ENCODE results near the gene HMGXB3.
"Not testable (repeated sequence)": the region's sequence is repeated elsewhere in the genome, so short reads cannot be mapped to it uniquely, and the experiment has no call there.

The HMGXB3 gene

DNA sequence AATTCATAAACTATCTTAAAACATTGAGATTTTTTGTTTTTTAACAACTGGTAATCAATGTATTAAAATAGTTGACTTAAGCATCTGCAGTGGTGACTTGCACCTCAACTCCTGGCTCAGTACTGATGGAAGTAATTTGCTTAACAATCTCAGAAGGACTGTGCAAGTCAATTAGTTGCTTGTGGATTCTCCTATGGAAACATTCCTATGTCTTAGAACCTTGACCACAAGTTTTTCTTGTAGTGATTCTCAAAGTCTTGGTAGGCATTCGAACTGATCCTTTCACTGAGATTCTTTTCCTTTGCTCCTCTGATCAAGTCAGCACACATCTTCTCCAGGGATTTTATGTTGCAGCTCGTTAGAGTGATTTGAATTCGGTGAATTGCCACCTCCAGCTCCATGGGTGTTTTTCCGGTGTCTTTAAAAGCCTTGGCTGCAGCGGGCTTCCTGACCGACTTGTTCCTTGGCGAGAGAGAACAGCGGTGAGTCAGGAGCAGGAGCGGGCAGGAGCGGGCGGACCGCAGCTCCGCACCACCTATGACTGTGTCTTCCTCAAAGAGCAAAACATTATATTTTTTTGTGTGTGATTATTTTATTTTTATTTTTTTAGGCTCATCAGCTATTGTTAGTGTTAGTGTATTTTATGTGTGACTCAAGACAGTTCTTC, 21.1 kb downstream of the HMGXB3 start:
- no peak for DNase-seq

DNA sequence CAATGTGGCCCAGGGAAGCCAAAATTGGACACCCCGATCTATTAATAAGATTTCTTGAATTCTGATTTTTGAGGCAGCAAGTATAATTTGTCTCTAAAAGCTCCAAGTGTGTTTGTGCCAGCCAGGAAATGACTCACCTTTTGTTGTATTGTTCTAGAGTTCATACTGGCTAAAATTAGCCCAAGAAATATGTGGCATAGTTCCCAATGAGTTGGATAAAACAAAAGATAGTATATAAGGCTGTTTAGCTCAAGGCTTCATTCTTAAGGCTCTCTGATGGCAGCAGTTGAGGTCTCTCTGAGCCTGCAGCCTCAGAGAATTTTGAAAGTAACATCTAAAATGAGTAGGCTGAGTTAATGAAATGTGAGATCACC, 21.6 kb downstream of the HMGXB3 start:
- no peak for DNase-seq

DNA sequence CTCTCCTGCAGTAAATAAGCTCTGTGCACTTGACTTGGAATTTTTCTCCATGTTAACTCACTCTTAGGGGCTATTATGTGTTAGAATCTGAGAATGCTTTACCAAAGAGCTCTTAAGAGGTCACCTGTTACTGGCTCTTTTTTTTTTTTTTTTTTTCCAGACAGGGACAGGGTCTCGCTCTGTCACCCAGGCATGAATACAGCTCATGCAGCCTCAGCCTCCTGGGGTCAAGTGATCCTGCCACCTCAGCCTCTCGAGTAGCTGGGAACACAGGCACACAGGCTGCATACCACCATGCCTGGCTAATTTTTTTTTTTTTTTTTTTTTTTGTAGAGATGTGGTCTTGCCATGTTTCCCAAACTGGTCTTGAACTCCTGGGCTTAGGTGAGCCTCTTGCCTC, 22.1 kb downstream of the HMGXB3 start:
- no peak for DNase-seq

DNA sequence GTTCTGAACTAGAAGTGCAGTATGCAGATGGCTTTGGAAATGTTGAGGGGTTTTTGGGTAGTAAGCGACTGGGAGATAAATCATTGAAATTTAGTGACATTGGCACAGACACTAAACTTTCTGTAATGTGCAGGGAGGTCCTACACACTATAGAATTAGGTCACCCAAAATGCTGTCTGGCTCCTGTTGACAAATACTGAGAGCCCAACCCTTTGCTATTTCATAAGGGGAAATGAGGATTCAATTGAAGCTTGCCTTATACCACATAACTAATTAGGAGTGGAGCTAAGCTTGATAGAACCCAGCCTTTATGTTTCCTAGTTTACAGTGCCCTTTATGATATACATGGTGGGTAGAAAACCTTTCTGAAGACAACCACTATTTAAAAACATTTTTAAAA, 22.6 kb downstream of the HMGXB3 start:
- peak; percentile 16 for DNase-seq

- DNase-seq, result peak; percentile 50
Observed at GRCh38 chr5:150024346-150024984, 23.9 kb downstream of the HMGXB3 start.

DNA sequence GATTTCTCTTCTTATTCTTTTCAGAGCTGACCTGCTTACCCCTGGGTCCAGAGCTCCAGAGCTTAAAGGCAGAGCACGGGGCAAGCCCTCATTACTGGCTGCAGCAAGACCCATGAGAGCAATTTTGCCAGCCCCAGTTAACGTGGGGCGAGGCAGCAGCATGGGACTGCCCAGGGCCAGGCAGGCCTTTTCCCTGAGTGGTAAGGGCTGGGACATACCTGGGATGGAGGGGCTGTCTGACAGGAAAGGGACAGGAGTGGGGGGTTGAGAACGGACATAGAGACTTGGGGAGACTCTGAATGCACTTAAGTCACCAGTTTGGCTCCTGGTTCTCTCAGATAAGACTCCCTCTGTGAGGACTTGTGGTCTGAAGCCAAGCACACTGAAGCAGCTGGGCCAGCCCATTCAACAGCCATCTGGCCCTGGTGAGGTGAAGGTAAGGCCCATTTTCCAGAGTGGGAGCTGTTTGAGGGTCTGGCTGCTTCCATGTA, 26.2 kb downstream of the HMGXB3 start:
- no peak for DNase-seq

DNA sequence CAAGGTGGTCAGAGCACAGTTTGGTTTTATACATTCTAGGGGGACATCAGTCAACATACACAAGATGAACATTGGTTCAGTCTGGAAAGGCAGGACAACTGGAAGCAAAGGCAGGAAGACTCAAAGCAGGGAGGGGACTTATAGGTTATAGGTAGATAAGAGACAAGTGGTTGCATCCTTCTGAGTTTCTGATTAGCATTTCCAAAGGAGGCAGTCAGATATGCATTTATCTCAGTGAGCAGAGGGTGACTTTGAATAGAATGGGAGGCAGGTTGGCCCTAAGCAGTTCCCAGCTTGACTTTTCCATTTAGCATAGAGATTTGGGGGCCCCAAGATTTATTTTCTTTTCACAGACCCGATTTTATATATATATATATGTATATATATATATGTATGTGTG, 27.5 kb downstream of the HMGXB3 start:
- DNase-seq, result not testable (repeated sequence)

DNA sequence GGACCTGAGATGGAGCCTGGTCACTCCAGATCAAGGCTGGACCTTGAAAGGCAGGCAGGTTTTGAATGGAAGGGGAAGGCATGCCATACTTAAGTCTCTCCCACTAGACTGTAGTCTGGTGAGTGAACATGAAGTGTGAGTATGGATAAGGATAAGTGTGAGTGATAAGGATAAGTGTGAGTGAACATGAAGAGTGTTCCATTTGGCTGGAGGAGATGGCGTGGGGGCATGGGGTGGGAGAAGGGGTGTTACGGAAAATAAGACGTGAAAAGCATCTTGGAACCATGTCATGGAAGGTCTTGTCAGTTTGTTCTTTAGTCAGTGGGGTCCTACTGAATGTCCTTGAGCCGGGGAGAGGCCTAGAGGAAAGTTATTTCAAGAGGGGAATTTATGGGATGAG, 32.8 kb downstream of the HMGXB3 start:
- DNase-seq, result no peak

DNA sequence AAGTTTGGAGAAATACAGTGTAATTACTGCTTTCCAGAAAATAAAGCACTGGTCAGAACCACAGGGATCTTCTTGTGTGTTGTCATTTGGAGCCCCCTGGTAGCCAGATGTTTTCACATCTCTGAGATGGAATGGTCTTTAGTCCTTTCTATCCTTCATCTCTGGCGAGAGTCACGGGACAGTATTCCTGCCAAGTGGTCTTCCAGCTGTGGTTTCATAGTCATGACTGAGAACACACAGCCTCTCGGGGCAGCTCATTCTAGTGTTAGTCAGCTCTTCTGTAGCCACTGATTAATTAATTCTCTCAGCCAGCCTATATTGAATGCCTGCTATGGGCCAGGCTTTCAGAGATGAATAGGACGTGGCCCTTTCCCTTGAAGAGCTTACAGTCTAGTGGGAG, 34.1 kb downstream of the HMGXB3 start:
- DNase-seq, result no peak

- DNase-seq, result peak; percentile 78
Observed at GRCh38 chr5:150035139-150035895, 34.8 kb downstream of the HMGXB3 start.

- DNase-seq, result no peak
Observed at GRCh38 chr5:150036513-150036912, 36.0 kb downstream of the HMGXB3 start.

DNA sequence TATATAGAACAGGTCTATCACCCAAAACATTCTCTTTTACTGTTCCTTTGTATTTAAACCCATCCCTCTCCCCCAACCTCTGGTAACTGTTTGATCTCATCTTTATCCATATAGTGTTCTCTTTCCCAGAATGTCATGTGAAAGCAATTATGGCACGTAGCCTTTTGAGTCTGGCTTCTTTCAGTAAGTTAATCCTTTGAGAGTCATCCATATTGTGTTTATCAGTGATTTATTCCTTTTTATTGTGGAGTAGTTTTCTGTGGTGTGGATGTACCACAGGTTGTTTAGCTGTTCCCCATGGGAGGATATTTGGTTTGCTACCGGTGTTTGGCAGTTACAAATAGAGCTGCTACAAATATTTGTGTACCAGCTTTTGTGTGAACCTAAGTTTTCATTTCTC, 38.0 kb downstream of the HMGXB3 start:
- no peak for DNase-seq

DNA sequence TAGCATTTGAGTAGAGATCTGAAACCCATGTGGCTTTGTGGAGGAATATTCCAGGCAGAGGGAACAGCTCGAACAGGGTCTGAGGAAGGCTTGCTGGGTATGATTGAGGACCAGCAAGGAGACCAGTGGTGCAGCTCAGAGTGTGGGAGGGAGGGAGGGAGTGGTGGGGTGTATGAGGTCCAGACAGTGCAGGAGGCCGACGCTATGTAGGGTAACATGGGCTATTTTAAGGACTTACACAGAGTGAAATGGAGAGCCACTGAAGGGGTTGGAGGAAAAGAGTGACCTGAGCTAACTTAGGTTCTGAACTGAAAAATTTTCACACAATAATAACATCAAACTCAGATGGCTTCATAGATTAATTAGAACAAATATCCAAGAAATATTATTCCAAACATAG, 41.9 kb downstream of the HMGXB3 start:
- DNase-seq, result no peak

- DNase-seq, result peak; percentile 34
Observed at GRCh38 chr5:150043657-150044328, 43.3 kb downstream of the HMGXB3 start.

GRCh38 chr5:150044329-150044681, 43.8 kb downstream of the HMGXB3 start:
- DNase-seq, result no peak

DNA sequence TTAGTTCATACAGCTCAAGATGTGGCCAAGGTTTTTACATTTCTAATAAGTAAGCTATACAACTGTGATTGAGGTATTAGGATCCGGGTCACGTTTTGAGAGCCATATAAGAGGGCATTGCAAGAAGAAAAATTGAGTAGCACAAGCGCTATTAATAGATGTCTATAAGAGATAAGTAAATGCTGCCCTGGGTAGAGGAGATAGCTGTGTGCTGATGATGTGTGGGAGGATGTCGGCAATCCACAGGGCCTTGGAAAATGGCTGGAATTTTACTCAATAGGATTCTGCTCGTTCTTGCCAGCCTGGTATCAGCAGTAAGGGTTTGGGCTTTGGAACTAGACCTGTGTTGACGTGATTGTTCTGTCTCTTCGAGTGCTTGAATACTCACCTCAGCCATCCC, 44.2 kb downstream of the HMGXB3 start:
- no peak for DNase-seq

- no peak for DNase-seq
Observed at GRCh38 chr5:150045549-150045948, 45.0 kb downstream of the HMGXB3 start.

GRCh38 chr5:150046031-150046430, 45.5 kb downstream of the HMGXB3 start:
- DNase-seq, result no peak

DNA sequence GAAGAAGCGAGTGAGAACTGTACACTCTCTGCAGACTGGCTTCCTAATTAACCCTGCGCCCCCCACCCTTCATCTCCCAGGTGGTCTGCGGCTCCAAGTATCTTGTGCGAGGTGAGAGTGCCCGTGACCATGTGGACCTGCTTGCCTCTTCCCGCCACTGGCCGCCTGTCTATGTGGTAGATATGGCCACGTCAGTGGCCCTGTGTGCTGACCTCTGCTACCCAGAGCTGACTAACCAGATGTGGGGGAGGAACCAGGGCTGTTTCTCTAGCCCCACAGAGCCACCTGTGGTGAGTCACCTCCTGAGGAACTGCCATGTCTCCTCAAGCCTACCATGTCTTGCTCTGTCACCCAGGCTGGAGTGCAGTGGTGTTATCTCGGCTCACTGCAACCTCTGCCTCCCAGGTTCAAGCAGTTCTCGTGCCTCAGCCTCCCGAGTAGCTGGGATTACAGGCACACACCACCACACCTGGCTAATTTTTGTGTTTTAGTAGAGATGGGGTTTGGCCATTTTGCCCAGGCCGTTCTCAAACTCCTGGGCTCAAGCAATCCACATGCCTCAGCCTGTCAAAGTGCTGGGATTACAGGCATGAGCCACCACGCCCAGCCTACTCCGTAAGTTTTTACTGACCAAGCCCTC, 49.8 kb downstream of the HMGXB3 start:
- peak; percentile 25 for DNase-seq

GRCh38 chr5:150051657-150052195, 51.2 kb downstream of the HMGXB3 start:
- no peak for DNase-seq

DNA sequence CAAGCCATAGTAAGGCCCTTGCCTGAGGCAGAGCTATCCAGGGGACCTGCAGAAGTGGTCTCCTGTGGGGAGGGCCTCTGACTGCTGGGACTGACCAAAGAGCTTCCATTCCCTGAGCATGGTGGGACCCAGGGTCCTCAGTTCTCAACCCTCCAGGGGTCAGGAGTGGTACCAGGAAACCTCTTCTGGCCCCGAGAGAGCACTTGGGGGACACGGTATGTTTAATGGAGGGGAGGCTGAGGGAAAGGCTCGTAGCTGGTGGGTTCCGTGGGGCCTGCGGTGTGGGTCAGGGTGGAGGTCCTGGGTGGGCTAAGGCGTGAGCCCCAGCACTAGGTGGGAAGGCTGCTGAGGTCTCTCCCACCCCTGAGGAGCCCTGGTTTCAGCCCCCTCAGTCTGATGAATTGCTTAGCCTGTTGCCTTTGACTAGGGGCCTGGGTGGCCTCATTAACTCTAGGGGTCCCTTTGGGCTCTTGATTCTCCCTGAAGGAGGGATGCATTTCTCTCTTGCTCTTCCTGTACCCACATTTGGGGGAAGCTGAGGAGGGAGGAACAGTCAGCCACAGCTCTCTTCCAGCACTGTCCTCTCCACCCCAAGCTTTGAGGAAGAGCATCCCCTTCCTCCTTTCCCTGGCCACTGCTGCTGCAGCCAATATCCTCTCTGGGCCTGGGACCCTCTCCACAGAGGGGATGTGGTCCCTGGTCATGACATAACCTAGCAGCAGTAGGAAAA, 51.9 kb downstream of the HMGXB3 start:
- no peak for DNase-seq

All from MV-4-11 (cell line).